ENCODE data around the gene POLR3H. TPM values are rescaled to one million over a fixed set of nuclear protein-coding genes. Genes with fewer than 3 reads are reported as not detected.

The POLR3H gene
- total RNA-seq, 1 donor from 2014 or later, result 43.7 TPM

DNA sequence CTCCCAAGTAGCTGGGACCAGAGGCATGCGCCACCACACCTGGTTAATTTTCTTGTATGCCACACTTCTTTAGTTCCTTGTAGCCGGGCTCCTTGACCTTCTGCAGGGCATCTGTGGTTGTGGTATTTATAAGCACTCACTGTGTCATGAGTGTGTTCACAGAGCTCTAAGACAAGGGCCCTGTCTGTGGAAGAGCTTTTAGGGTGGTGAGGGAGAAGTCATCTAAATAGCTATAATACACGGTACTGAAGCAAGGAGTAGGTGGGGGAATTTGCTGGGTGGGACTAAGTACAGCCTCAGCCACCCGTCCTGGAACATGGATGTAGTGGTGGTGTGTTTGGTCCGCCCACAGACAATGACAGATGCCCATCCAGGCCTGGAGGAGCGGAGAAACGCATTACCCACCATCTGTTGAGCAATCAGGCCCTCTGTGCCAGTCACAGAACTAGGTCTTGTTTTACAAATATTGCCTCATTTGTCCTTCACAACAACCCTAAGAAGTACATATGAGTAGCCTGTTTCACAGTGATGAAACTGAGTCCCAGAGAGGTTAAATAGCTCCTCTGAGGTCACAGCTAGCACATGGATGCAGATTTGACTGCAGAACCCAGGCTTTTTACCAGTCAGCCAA is 65.3 kb downstream of the POLR3H start:
- TF ChIP-seq, protein P1, sequence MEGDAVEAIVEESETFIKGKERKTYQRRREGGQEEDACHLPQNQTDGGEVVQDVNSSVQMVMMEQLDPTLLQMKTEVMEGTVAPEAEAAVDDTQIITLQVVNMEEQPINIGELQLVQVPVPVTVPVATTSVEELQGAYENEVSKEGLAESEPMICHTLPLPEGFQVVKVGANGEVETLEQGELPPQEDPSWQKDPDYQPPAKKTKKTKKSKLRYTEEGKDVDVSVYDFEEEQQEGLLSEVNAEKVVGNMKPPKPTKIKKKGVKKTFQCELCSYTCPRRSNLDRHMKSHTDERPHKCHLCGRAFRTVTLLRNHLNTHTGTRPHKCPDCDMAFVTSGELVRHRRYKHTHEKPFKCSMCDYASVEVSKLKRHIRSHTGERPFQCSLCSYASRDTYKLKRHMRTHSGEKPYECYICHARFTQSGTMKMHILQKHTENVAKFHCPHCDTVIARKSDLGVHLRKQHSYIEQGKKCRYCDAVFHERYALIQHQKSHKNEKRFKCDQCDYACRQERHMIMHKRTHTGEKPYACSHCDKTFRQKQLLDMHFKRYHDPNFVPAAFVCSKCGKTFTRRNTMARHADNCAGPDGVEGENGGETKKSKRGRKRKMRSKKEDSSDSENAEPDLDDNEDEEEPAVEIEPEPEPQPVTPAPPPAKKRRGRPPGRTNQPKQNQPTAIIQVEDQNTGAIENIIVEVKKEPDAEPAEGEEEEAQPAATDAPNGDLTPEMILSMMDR (IDR thresholded peaks at IDR 0.05), result no peak
- Histone ChIP-seq H3K4me3 (no peak overlapping the region), H3K4me1 (peaks cover 22% of the 10 kb centered on the region), H3K27me3 (no peaks in the 10 kb centered on the region), H3K36me3 (no peaks in the 10 kb centered on the region), H3K9me3 (no peaks in the 10 kb centered on the region), H3K27ac (peak overlapping the region; percentile 55)
- peak; percentile 68 for DNase-seq
- peak; percentile 80 for ATAC-seq
- intact Hi-C loops (cut with DNase I), result no loop called here

GRCh38 chr22:41478473-41478872 is 65.8 kb downstream of the POLR3H start:
- DNase-seq, result no peak
- H3K4me3 ChIP-seq, result no peak overlapping the region
- H3K4me1 ChIP-seq, result peaks cover 22% of the 10 kb centered on the region
- intact Hi-C loops (cut with DNase I), result no loop called here
- H3K27me3 ChIP-seq, result no peaks in the 10 kb centered on the region
- H3K36me3 ChIP-seq, result no peaks in the 10 kb centered on the region
- TF ChIP-seq, protein P1 (IDR thresholded peaks at IDR 0.05), result no peak
- H3K9me3 ChIP-seq, result no peaks in the 10 kb centered on the region
- H3K27ac ChIP-seq, result peak overlapping the region; percentile 55
- ATAC-seq, result no peak

Other genes starting within 250 kb of the POLR3H start
- 70.3 TPM for gene ZC3H7B, start 242.9 kb downstream of the POLR3H start, total RNA-seq
- gene TEF, start 162.5 kb downstream of the POLR3H start, total RNA-seq, result 45.6 TPM
- gene TOB2, start 97.7 kb downstream of the POLR3H start, total RNA-seq, result 47.7 TPM
- gene PHF5A, start 75.8 kb downstream of the POLR3H start, total RNA-seq, result 32.9 TPM
- 84.1 TPM for gene ACO2, start 75.4 kb downstream of the POLR3H start, total RNA-seq
- 6.3 TPM for gene CSDC2, start 16.5 kb upstream of the POLR3H start, total RNA-seq
- gene PMM1, start 45.4 kb upstream of the POLR3H start, total RNA-seq, result 44.4 TPM
- 29.5 TPM for gene DESI1, start 76.6 kb upstream of the POLR3H start, total RNA-seq
- 160 TPM for gene XRCC6, start 76.8 kb upstream of the POLR3H start, total RNA-seq
- 111 TPM for gene SNU13, start 144.4 kb upstream of the POLR3H start, total RNA-seq
- gene MEI1, start 155.0 kb upstream of the POLR3H start, total RNA-seq, result 2.3 TPM